Measurements from ENCODE around the gene LRRFIP2. TPM values are rescaled to one million over a fixed set of nuclear protein-coding genes. Genes with fewer than 3 reads are reported as not detected.
"Not testable (repeated sequence)": the region's sequence is repeated elsewhere in the genome, so short reads cannot be mapped to it uniquely, and the experiment has no call there.

LRRFIP2 gene
- total RNA-seq, 6 donors from 2014 or later: 45.9 to 106 (median 78.8) TPM

DNA sequence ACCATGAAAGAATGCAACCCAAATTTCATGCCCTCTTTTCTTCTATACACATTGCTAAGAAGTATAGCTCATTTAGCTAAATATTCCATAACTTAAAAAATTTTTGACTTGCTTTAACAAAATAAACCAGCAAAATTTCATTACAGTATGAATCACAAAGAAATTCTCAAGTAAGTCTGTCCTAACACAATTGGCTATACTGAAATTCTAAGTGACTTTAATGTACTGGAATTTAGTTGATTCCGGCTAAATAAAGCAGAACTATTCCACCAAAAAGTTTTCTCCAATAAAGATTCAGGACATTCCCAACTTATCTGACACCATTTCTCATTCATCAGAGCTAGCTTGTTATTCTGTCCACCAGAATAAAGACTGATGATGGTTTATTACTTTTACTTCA is 23.8 kb downstream of the LRRFIP2 start:
- H3K27me3 ChIP-seq: no peaks in the 10 kb centered on the region
- no peak for TF ChIP-seq EP300 (IDR thresholded peaks at IDR 0.05)
- no peak for TF ChIP-seq POLR2AphosphoS5 (IDR thresholded peaks at IDR 0.05)
- no peak for TF ChIP-seq POLR2A (IDR thresholded peaks at IDR 0.05)
- TF ChIP-seq, protein P1, sequence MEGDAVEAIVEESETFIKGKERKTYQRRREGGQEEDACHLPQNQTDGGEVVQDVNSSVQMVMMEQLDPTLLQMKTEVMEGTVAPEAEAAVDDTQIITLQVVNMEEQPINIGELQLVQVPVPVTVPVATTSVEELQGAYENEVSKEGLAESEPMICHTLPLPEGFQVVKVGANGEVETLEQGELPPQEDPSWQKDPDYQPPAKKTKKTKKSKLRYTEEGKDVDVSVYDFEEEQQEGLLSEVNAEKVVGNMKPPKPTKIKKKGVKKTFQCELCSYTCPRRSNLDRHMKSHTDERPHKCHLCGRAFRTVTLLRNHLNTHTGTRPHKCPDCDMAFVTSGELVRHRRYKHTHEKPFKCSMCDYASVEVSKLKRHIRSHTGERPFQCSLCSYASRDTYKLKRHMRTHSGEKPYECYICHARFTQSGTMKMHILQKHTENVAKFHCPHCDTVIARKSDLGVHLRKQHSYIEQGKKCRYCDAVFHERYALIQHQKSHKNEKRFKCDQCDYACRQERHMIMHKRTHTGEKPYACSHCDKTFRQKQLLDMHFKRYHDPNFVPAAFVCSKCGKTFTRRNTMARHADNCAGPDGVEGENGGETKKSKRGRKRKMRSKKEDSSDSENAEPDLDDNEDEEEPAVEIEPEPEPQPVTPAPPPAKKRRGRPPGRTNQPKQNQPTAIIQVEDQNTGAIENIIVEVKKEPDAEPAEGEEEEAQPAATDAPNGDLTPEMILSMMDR (IDR thresholded peaks at IDR 0.05): no peak
- ATAC-seq (ENCODE audit: low FRiP score in 2 of 2) (no peak), DNase-seq (no peak)
- H3K9me3 ChIP-seq: no peaks in the 10 kb centered on the region
- H3K4me1 ChIP-seq: peaks cover 9 to 50% (median 34%) of the 10 kb centered on the region in 4 donors
- no peak overlapping the region for H3K27ac ChIP-seq
- H3K4me3 ChIP-seq: no peak overlapping the region
- 97 to 98% methylated on average over 1 of the region's 1 CpG for WGBS, 2 donors
- H3K36me3 ChIP-seq: peaks cover 0 to 48% (median 6%) of the 10 kb centered on the region in 4 donors

- 47 to 64% methylated on average over 4 of the region's 4 CpGs for WGBS, 2 donors
- Histone ChIP-seq H3K27ac (peak overlapping the region in 1 of 4 donors; percentile 14), H3K36me3 (peaks cover 0 to 47% (median 6%) of the 10 kb centered on the region in 4 donors), H3K4me3 (no peak overlapping the region), H3K9me3 (no peaks in the 10 kb centered on the region), H3K27me3 (no peaks in the 10 kb centered on the region), H3K4me1 (peaks cover 9 to 50% (median 45%) of the 10 kb centered on the region in 4 donors)
- peak in 1 of 2 donors; percentile 81 for DNase-seq
- no peak for ATAC-seq (ENCODE audit: low FRiP score in 2 of 2)
- no peak for TF ChIP-seq POLR2A (IDR thresholded peaks at IDR 0.05)
- TF ChIP-seq, protein P1 (IDR thresholded peaks at IDR 0.05): no peak
- no peak for TF ChIP-seq EP300 (IDR thresholded peaks at IDR 0.05)
- TF ChIP-seq POLR2AphosphoS5 (IDR thresholded peaks at IDR 0.05): no peak
Measured at GRCh38 chr3:37149257-37149656, 25.1 kb downstream of the LRRFIP2 start.

- peak overlapping the region in 3 of 4 donors; percentile 15 to 28 (median 23) for H3K27ac ChIP-seq
- H3K27me3 ChIP-seq: no peaks in the 10 kb centered on the region
- H3K9me3 ChIP-seq: no peaks in the 10 kb centered on the region
- no peak for TF ChIP-seq POLR2A (IDR thresholded peaks at IDR 0.05)
- TF ChIP-seq, protein P1 (IDR thresholded peaks at IDR 0.05): no peak
- TF ChIP-seq POLR2AphosphoS5 (IDR thresholded peaks at IDR 0.05): no peak
- no peak for TF ChIP-seq EP300 (IDR thresholded peaks at IDR 0.05)
- no peak for ATAC-seq (ENCODE audit: low FRiP score in 2 of 2)
- peaks cover 0 to 42% (median 6%) of the 10 kb centered on the region in 4 donors for H3K36me3 ChIP-seq
- peaks cover 9 to 58% (median 46%) of the 10 kb centered on the region in 4 donors for H3K4me1 ChIP-seq
- DNase-seq: no peak
- WGBS, 2 donors: 82 to 86% methylated on average over 3 of the region's 3 CpGs
- no peak overlapping the region for H3K4me3 ChIP-seq
Measured at GRCh38 chr3:37148208-37148607, 26.2 kb downstream of the LRRFIP2 start.

DNA sequence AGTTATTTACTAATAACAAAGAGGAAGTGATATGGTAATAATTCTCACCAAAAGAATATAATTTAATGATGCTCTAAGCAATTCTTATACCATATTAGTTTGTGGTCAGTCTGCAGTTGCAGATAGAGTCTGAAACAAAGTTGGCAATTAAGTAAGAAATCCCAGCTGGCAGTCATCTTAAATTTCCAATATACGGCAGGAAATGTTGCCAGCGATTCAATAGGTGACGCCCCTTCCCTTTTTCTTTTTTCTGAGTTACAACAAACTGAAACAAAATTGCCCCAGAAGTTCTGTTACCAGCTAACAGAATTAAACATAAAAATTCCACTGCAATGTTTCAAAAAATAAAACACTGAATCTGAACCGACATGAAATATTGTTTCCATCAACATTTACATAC is 26.7 kb downstream of the LRRFIP2 start:
- peaks cover 9 to 58% (median 45%) of the 10 kb centered on the region in 4 donors for H3K4me1 ChIP-seq
- H3K9me3 ChIP-seq: no peaks in the 10 kb centered on the region
- DNase-seq: no peak
- no peak for ATAC-seq (ENCODE audit: low FRiP score in 2 of 2)
- H3K27me3 ChIP-seq: no peaks in the 10 kb centered on the region
- H3K27ac ChIP-seq: peak overlapping the region in 3 of 4 donors; percentile 23 to 39 (median 28)
- H3K36me3 ChIP-seq: peaks cover 0 to 43% (median 6%) of the 10 kb centered on the region in 4 donors
- 48 to 62% methylated on average over 4 of the region's 4 CpGs for WGBS, 2 donors
- H3K4me3 ChIP-seq: no peak overlapping the region
- no peak for TF ChIP-seq POLR2A (IDR thresholded peaks at IDR 0.05)
- TF ChIP-seq POLR2AphosphoS5 (IDR thresholded peaks at IDR 0.05): no peak
- TF ChIP-seq, protein P1 (IDR thresholded peaks at IDR 0.05): no peak
- no peak for TF ChIP-seq EP300 (IDR thresholded peaks at IDR 0.05)

DNA sequence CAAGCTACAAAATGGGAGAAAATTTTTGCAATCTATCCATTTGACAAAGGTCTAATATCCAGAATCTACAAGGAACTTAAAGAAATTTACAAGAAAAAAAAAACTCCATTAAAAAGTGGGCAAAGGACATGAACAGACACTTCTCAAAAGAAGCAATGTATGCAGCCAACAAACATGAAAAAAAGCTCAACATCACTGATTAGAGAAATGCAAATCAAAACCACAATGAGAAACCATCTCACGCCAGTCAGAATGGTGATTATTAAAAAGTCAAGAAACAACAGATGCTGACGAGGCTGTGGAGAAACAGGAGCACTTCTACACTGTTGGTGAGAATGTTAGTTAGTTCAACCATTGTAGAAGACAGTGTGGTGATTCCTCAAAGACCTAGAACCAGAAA is 27.5 kb downstream of the LRRFIP2 start:
- not testable (repeated sequence) for ATAC-seq (ENCODE audit: low FRiP score in 2 of 2); DNase-seq; H3K9me3 ChIP-seq; H3K27me3 ChIP-seq; H3K4me3 ChIP-seq
- peaks cover 9 to 55% (median 44%) of the 10 kb centered on the region in 4 donors for H3K4me1 ChIP-seq
- H3K27ac ChIP-seq: peak overlapping the region in 2 of 4 donors; percentile 12 to 23
- WGBS, 2 donors: 65 to 82% methylated on average over 2 of the region's 2 CpGs
- H3K36me3 ChIP-seq: peaks cover 0 to 39% (median 6%) of the 10 kb centered on the region in 4 donors

All from upper lobe of left lung (tissue), 6 donors.